ENCODE data around the gene KCNMA1. TPM values are rescaled to one million over a fixed set of nuclear protein-coding genes. Genes with fewer than 3 reads are reported as not detected.

KCNMA1 gene
- total and polyA plus RNA-seq, 10 of the 15 experiments (the other 5 are each of a cell fraction or from before 2014, with no cell fraction given) = 8.5 to 77.0 (median 21.3) TPM

GRCh38 chr10:77681839-77682238 lies 44.2 kb upstream of the KCNMA1 start:
- ChIA-PET POLR2A (interaction anchor here (0.9 to 2.3 kb wide), 3 partner anchors 12 to 29 kb away, joined by 4 to 8 read pairs (median 7); no protein-coding TSS in a partner anchor), CTCF (interaction anchor here (0.8 to 1.5 kb wide), 4 partner anchors 17 to 38 kb away, joined by 3 to 4 read pairs (median 4); no protein-coding TSS in a partner anchor), RAD21 (ENCODE audit: unreplicated experiment) (interaction anchor here (1.6 to 2.5 kb wide), 4 partner anchors 18 to 35 kb away, joined by 6 to 12 read pairs (median 7); no protein-coding TSS in a partner anchor), SMC1A (ENCODE audit: uncharacterized antibody, unreplicated experiment) (interaction anchor here (0.7 to 3.0 kb wide), 13 partner anchors 14 to 41 kb away, joined by 3 to 13 read pairs (median 3); no protein-coding TSS in a partner anchor)
- H3K4me3 ChIP-seq = no peak overlapping the region
- H3K9me3 ChIP-seq (replicated peaks; ENCODE audit: control insufficient read depth, insufficient read depth, low read length) = peaks cover 5% of the 10 kb centered on the region; the same call in 2 of the 3 replicates
- H4K20me1 ChIP-seq (ENCODE audit: control insufficient read depth, insufficient read depth) = no peaks in the 10 kb centered on the region
- H3K36me3 ChIP-seq (ENCODE audit: control insufficient read depth in 2 of 2, insufficient read depth in 2 of 2, low read length in 1 of 2) = no peaks in the 10 kb centered on the region; a peak in 1 of 4 replicates
- H3K27ac ChIP-seq (ENCODE audit: control insufficient read depth, insufficient read depth) = no peak overlapping the region; the same call in 1 of the 2 replicates
- ATAC-seq (no peak), DNase-seq (ENCODE audit: low read depth, low spot score) (no peak), FAIRE-seq (no peak)
- in situ Hi-C loops (cut with MboI) (no loop called here), intact Hi-C loops (cut with micrococcal nuclease; ENCODE audit: unreplicated experiment) (loop anchor here (2.0 kb wide), 2 partner anchors 17 to 33 kb away; no protein-coding TSS in a partner anchor)
- H2AFZ ChIP-seq (ENCODE audit: control insufficient read depth, low read depth, low read length) = no peak overlapping the region
- BruUV-seq (replicated peaks) = no TSS peak
- H3K27me3 ChIP-seq (replicated peaks in 1 of 2; ENCODE audit: control insufficient read depth in 2 of 2, insufficient read depth in 2 of 2, low read length in 1 of 2) = no peaks in the 10 kb centered on the region
- no peak overlapping the region for H3K9ac ChIP-seq (ENCODE audit: control insufficient read depth, insufficient read depth, low read length)
- TF ChIP-seq JUND (IDR thresholded peaks at IDR 0.05; ENCODE audit: low read depth, low read length) (no peak), MLLT1 (IDR thresholded peaks at IDR 0.05) (no peak), FOXM1 (IDR thresholded peaks at IDR 0.05; ENCODE audit: low read depth, low read length) (no peak)
- H3K4me2 ChIP-seq (ENCODE audit: control insufficient read depth, insufficient read depth) = no peak overlapping the region
- H3K4me1 ChIP-seq (ENCODE audit: control insufficient read depth, insufficient read depth, low read length) = peaks cover 42% of the 10 kb centered on the region
- 82% methylated on average over 6 of the region's 6 CpGs for WGBS (ENCODE audit: insufficient coverage, insufficient replicate concordance, low lambda C conversion rate, missing lambda C conversion rate)
- no peaks in the 10 kb centered on the region for H3K79me2 ChIP-seq (ENCODE audit: control insufficient read depth, insufficient read depth, low read length)

- intact Hi-C loops (cut with micrococcal nuclease; ENCODE audit: unreplicated experiment) (no loop called here), in situ Hi-C loops (cut with MboI) (no loop called here)
- no peak overlapping the region for H2AFZ ChIP-seq (ENCODE audit: control insufficient read depth, low read depth, low read length)
- H3K36me3 ChIP-seq (ENCODE audit: control insufficient read depth in 2 of 2, insufficient read depth in 2 of 2, low read length in 1 of 2) = no peaks in the 10 kb centered on the region; a peak in 1 of 4 replicates
- no peaks in the 10 kb centered on the region for H3K79me2 ChIP-seq (ENCODE audit: control insufficient read depth, insufficient read depth, low read length)
- RAD21 ChIA-PET (ENCODE audit: unreplicated experiment) = interaction anchor here (1.7 kb wide), 1 partner anchor 31 kb away, joined by 10 read pairs; no protein-coding TSS in a partner anchor
- FAIRE-seq (no peak), DNase-seq (ENCODE audit: low read depth, low spot score) (no peak), ATAC-seq (no peak)
- no TSS peak for BruUV-seq (replicated peaks)
- CTCF ChIA-PET = interaction anchor here (0.6 to 2.0 kb wide), 6 partner anchors 9 to 289 kb away, joined by 3 to 9 read pairs (median 4); no protein-coding TSS in a partner anchor
- H3K9ac ChIP-seq (ENCODE audit: control insufficient read depth, insufficient read depth, low read length) = no peak overlapping the region
- no peaks in the 10 kb centered on the region for H4K20me1 ChIP-seq (ENCODE audit: control insufficient read depth, insufficient read depth)
- TF ChIP-seq EP300 (IDR thresholded peaks at IDR 0.05; ENCODE audit: borderline replicate concordance in 1 of 2, control insufficient read depth in 1 of 2, low read depth in 2 of 2, low read length in 2 of 2) (no peak), SKIL (IDR thresholded peaks at IDR 0.05; ENCODE audit: low read depth, poor library complexity, severe bottlenecking) (no peak), TBL1XR1 (IDR thresholded peaks at IDR 0.05; ENCODE audit: low read depth, low read length) (no peak)
- H3K4me3 ChIP-seq = no peak overlapping the region
- H3K27ac ChIP-seq (ENCODE audit: control insufficient read depth, insufficient read depth) = no peak overlapping the region
- POLR2A ChIA-PET = interaction anchor here (0.6 to 1.4 kb wide), 3 partner anchors 9 to 33 kb away, joined by 3 to 6 read pairs (median 5); no protein-coding TSS in a partner anchor
- no peak overlapping the region for H3K4me2 ChIP-seq (ENCODE audit: control insufficient read depth, insufficient read depth)
- peaks cover 32% of the 10 kb centered on the region for H3K4me1 ChIP-seq (ENCODE audit: control insufficient read depth, insufficient read depth, low read length)
- WGBS (ENCODE audit: insufficient coverage, insufficient replicate concordance, low lambda C conversion rate, missing lambda C conversion rate) = 92% methylated on average over 8 of the region's 8 CpGs
- peaks cover 5% of the 10 kb centered on the region; the same call in 2 of the 3 replicates for H3K9me3 ChIP-seq (replicated peaks; ENCODE audit: control insufficient read depth, insufficient read depth, low read length)
- SMC1A ChIA-PET (ENCODE audit: uncharacterized antibody, unreplicated experiment) = interaction anchor here (0.6 to 1.5 kb wide), 4 partner anchors 13 to 267 kb away, joined by 3 to 5 read pairs (median 4); no protein-coding TSS in a partner anchor
- no peaks in the 10 kb centered on the region for H3K27me3 ChIP-seq (replicated peaks in 1 of 2; ENCODE audit: control insufficient read depth in 2 of 2, insufficient read depth in 2 of 2, low read length in 1 of 2)
These were observed 43.2 kb upstream of the KCNMA1 start for GRCh38 chr10:77680811-77681210.
